ENCODE results near the gene PSEN1. TPM values are rescaled to one million over a fixed set of nuclear protein-coding genes. Genes with fewer than 3 reads are reported as not detected.

The PSEN1 gene
- total RNA-seq, 1 experiment from 2014 or later, result 55.1 TPM

DNA sequence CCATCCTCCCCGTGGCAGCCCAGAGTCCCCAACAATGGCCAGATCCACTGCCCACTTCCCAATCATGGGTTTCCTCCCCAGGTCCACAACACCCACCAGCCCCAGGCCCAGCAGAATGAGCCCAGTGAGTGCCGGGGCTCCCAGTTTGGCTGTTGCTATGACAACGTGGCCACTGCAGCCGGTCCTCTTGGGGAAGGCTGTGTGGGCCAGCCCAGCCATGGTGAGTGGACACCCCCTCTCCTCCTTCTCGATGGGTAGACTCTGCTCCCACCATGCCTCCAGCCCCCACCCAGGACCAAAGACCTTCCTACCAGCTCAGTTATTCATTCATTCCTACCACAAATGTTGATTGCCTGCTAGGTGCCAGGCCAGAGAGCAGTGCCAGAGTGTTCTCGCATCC, 124.8 kb downstream of the PSEN1 start:
- Mint-ChIP-seq H3K9me3 (ENCODE audit: unreplicated experiment) (no peaks in the 10 kb centered on the region), H3K27ac (ENCODE audit: low read depth, unreplicated experiment) (no peak overlapping the region)

DNA sequence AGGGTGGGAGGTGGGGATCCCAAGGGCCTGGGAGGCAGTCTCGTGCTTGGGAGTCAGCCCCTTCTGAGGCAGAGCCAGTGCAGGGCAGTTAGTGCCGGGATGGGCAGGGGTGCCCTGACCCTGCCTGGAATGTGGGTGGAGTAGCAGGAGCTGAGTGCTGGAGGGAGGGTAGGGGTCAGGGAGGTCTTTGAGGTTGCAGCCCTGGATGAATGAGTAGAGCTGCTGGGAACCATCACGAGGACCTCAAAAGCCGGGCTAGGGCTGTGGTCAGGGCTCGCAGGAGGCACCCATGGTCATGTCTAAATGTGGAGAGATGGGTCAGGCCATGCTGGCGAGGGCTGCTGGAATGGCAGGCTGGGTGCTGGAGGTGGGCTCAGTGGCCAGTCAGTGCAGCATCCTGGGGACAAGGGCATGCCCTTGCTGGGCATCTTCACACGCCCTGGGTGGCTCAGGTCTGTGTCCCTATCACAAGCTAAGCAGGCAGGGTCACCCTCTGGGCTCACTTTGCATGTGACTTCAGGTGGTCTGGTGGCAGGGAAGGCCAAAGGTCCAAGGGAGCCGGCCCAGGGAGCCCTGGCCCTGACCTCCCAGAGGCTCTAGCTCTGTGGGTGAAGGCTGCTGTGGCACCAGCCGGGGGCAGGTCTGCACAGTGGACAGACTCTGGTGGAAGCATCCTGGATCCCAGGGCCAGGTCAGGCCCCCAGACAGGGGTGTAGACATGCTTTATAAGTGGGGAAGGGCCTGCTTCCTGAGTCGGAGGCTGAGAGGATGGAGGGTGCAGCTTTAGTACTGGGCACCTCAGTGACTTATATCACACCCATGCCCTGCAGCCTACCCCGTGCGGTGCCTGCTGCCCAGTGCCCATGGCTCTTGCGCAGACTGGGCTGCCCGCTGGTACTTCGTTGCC, 125.5 kb downstream of the PSEN1 start:
- H3K9me3 Mint-ChIP-seq (ENCODE audit: unreplicated experiment), result no peaks in the 10 kb centered on the region
- H3K36me3 Mint-ChIP-seq (ENCODE audit: insufficient read depth, unreplicated experiment), result no peaks in the 10 kb centered on the region
- no peaks in the 10 kb centered on the region for H3K27me3 Mint-ChIP-seq (ENCODE audit: insufficient read depth, unreplicated experiment)
- POLR2A ChIA-PET, result interaction anchor here (0.7 kb wide), 1 partner anchor 13 kb away, joined by 4 read pairs; no protein-coding TSS in a partner anchor
- no peak overlapping the region for H3K27ac Mint-ChIP-seq (ENCODE audit: low read depth, unreplicated experiment)
- H3K4me3 Mint-ChIP-seq (ENCODE audit: unreplicated experiment), result no peak overlapping the region
- CTCF ChIA-PET, result no interaction called here
- no peaks in the 10 kb centered on the region for H3K4me1 Mint-ChIP-seq (ENCODE audit: insufficient read depth, unreplicated experiment)
- TF ChIP-seq, protein P1, sequence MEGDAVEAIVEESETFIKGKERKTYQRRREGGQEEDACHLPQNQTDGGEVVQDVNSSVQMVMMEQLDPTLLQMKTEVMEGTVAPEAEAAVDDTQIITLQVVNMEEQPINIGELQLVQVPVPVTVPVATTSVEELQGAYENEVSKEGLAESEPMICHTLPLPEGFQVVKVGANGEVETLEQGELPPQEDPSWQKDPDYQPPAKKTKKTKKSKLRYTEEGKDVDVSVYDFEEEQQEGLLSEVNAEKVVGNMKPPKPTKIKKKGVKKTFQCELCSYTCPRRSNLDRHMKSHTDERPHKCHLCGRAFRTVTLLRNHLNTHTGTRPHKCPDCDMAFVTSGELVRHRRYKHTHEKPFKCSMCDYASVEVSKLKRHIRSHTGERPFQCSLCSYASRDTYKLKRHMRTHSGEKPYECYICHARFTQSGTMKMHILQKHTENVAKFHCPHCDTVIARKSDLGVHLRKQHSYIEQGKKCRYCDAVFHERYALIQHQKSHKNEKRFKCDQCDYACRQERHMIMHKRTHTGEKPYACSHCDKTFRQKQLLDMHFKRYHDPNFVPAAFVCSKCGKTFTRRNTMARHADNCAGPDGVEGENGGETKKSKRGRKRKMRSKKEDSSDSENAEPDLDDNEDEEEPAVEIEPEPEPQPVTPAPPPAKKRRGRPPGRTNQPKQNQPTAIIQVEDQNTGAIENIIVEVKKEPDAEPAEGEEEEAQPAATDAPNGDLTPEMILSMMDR (IDR thresholded peaks at IDR 0.05; ENCODE audit: unreplicated experiment), result no peak
- no TSS peak for BruUV-seq (replicated peaks)
- intact Hi-C loops (cut with micrococcal nuclease), result no loop called here
- DNase-seq (ENCODE audit: unreplicated experiment), result no peak

More for the DNA sequence above, 124.8 kb downstream of the PSEN1 start:
- no TSS peak for BruUV-seq (replicated peaks)
- Mint-ChIP-seq H3K4me3 (ENCODE audit: unreplicated experiment) (no peak overlapping the region), H3K4me1 (ENCODE audit: insufficient read depth, unreplicated experiment) (no peaks in the 10 kb centered on the region), H3K36me3 (ENCODE audit: insufficient read depth, unreplicated experiment) (no peaks in the 10 kb centered on the region), H3K27me3 (ENCODE audit: insufficient read depth, unreplicated experiment) (no peaks in the 10 kb centered on the region)
- CTCF ChIA-PET, result no interaction called here
- POLR2A ChIA-PET, result no interaction called here
- TF ChIP-seq, protein P1 (IDR thresholded peaks at IDR 0.05; ENCODE audit: unreplicated experiment), result no peak
- no peak for DNase-seq (ENCODE audit: unreplicated experiment)
- intact Hi-C loops (cut with micrococcal nuclease), result no loop called here

DNA sequence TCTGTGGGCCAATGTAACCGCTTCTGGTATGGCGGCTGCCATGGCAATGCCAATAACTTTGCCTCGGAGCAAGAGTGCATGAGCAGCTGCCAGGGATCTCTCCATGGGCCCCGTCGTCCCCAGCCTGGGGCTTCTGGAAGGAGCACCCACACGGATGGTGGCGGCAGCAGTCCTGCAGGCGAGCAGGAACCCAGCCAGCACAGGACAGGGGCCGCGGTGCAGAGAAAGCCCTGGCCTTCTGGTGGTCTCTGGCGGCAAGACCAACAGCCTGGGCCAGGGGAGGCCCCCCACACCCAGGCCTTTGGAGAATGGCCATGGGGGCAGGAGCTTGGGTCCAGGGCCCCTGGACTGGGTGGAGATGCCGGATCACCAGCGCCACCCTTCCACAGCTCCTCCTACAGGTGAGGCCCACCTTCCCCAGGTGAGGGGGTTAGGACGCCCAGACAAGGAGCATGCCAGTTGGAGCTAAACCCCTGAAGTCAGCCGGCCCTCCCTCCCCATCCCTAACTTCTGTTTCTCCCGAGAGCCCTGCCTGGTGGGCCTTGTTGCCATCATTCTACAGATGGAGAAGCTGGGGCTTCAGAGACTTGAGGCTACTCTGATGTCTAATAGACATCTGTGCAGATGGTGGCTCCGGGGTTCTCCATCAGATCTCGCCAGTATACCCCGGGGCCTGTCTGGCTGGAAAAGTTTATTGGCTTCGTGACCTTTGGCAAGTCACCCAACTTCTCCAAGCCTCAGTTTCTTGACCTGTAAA, 126.3 kb downstream of the PSEN1 start:
- H3K27ac Mint-ChIP-seq (ENCODE audit: low read depth, unreplicated experiment), result no peak overlapping the region
- DNase-seq (ENCODE audit: unreplicated experiment), result no peak
- no peak overlapping the region for H3K4me3 Mint-ChIP-seq (ENCODE audit: unreplicated experiment)
- no peaks in the 10 kb centered on the region for H3K9me3 Mint-ChIP-seq (ENCODE audit: unreplicated experiment)
- TF ChIP-seq, protein P1 (IDR thresholded peaks at IDR 0.05; ENCODE audit: unreplicated experiment), result no peak
- BruUV-seq (replicated peaks), result no TSS peak
- POLR2A ChIA-PET, result interaction anchor here (0.7 kb wide), 1 partner anchor 12 kb away, joined by 4 read pairs; no protein-coding TSS in a partner anchor
- no peaks in the 10 kb centered on the region for H3K4me1 Mint-ChIP-seq (ENCODE audit: insufficient read depth, unreplicated experiment)
- no peaks in the 10 kb centered on the region for H3K27me3 Mint-ChIP-seq (ENCODE audit: insufficient read depth, unreplicated experiment)
- no peaks in the 10 kb centered on the region for H3K36me3 Mint-ChIP-seq (ENCODE audit: insufficient read depth, unreplicated experiment)
- CTCF ChIA-PET, result no interaction called here
- intact Hi-C loops (cut with micrococcal nuclease), result no loop called here

- ChIA-PET POLR2A (no interaction called here), CTCF (interaction anchor here (0.6 to 1.4 kb wide), 2 partner anchors 17 to 32 kb away, joined by 3 to 4 read pairs; no protein-coding TSS in a partner anchor)
- Mint-ChIP-seq H3K36me3 (ENCODE audit: insufficient read depth, unreplicated experiment) (peaks cover 4% of the 10 kb centered on the region), H3K9me3 (ENCODE audit: unreplicated experiment) (no peaks in the 10 kb centered on the region), H3K4me1 (ENCODE audit: insufficient read depth, unreplicated experiment) (no peaks in the 10 kb centered on the region), H3K4me3 (ENCODE audit: unreplicated experiment) (no peak overlapping the region), H3K27me3 (ENCODE audit: insufficient read depth, unreplicated experiment) (no peaks in the 10 kb centered on the region), H3K27ac (ENCODE audit: low read depth, unreplicated experiment) (no peak overlapping the region)
- intact Hi-C loops (cut with micrococcal nuclease), result no loop called here
- BruUV-seq (replicated peaks), result no TSS peak
- TF ChIP-seq, protein P1 (IDR thresholded peaks at IDR 0.05; ENCODE audit: unreplicated experiment), result no peak
- no peak for DNase-seq (ENCODE audit: unreplicated experiment)
Observed at GRCh38 chr14:73263606-73264005, 127.3 kb downstream of the PSEN1 start.
